Activated CD8-positive, alpha-beta memory T cell treated with anti-CD3 and anti-CD28 coated beads, Interleukin-2, amount 50 U/mL, for 48 hours (primary cell): Measurements from ENCODE around the gene ABTB1.

Experiments used
- DNase-seq: peaks from one replicate; pipeline ENCODE4 v3.0.0-alpha.2; 2020

Gene ABTB1

GRCh38 chr3:127672429-127673190, at the start of gene ABTB1:
Gene ABTB1, plus strand, starts transcription at chr3:127672952. Its CDS starts 74 bp downstream, at chr3:127673026.
- DNase-seq = peak; percentile 92

- DNase-seq = no peak
These were observed 48.7 kb upstream of the ABTB1 start for GRCh38 chr3:127624063-127624462.

DNA sequence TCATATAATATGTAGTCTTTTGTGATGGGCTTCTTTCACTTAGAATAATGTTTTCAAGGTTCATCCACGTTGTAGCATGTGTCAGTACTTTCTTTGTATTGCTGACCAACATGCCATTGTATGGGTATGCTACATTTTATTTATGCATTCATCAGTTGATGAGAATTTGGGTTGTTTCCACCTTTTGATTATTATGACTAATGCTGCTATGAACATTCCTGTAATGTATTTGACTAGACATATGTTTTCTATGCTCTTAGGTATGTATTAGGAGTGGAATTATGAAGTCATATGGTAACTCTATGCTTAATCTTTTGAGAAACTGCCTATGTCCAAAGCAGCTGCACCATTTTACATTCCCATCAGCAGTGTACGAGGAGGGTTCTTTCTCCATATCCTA, 46.9 kb upstream of the ABTB1 start:
- DNase-seq = no peak

- DNase-seq = no peak
These were observed 44.3 kb upstream of the ABTB1 start for GRCh38 chr3:127628426-127628787.

DNA sequence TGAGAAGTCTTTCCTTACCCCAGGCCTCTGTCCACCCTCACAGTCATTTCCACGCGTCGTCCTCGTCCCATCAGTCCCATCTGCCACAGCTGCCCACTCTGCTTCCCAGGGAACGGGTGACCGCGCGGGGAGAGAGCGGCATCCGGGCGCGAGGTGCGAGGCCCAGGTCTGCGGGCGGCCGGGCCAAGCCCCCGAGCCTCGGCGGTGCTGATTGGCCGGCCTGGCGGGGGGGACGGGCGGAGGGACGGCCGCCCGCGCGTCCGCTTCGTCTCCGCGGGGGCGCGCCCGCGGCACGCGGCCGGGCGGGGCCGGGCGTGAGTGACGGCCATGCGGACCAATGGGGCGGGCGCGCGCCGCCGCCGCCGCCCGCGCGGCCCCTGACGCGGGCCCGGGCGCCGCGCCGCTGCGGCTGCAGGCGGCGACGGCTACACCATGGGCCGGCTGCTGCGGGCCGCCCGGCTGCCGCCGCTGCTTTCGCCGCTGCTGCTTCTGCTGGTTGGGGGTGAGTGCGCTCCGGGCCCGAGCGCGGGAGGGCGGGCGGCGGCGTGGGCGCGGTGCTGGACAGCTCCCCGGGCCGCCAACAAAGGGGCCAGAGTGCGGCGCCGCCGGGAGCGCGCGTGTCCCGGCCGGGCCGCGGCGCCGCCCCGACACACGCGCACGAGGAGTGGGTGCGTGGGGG, 43.8 kb upstream of the ABTB1 start, which contains the start of gene PODXL2:
Gene PODXL2, plus strand, starts transcription at position 398 of the 679 bp plus-strand sequence. Its CDS starts 35 bp downstream, at position 433.
- no peak for DNase-seq

- DNase-seq = no peak
These were observed 43.0 kb upstream of the ABTB1 start for GRCh38 chr3:127629467-127630403.

DNA sequence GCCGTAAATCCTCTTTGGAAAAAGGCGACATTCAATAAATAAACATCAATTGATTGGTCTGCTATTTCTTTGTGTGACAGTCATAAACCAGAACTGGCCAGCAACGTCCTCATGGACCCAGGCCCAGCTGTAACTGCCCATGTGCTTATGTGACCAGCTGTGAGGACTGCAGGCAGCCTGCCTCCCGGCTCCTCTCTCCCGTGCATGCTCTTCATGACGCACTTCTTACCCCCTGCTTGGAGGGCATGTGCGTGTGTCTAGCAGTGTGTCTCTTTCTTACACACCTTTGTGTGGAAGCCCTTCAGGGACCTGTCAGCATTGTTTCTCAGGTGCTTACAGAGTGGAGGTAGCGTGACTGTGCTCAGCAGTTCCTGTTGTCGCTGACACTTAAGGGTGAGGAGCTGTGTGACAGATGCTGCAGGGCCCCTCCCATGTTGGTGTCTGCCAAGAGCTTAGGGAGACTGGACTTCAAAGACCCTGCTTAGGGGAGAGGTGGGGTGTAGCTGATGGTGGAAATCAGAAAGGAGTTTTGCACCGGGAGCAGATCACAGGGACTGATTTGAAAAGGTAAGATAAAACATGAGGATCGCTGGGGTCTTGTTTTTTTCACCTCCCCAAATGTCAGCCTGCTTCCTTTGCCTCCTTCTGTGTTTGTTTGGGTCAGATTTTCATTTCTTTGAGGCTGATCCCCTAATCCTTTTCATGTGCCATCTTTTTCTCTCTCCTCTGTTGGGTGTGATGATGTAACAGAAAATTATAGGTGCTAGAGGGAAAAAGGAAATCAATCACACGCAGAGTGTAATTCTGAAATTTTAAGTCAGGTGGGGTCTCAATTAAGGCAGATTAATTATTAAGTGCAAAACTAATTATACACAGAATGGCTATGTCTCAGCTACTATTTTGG, 41.7 kb upstream of the ABTB1 start:
- DNase-seq = no peak

DNA sequence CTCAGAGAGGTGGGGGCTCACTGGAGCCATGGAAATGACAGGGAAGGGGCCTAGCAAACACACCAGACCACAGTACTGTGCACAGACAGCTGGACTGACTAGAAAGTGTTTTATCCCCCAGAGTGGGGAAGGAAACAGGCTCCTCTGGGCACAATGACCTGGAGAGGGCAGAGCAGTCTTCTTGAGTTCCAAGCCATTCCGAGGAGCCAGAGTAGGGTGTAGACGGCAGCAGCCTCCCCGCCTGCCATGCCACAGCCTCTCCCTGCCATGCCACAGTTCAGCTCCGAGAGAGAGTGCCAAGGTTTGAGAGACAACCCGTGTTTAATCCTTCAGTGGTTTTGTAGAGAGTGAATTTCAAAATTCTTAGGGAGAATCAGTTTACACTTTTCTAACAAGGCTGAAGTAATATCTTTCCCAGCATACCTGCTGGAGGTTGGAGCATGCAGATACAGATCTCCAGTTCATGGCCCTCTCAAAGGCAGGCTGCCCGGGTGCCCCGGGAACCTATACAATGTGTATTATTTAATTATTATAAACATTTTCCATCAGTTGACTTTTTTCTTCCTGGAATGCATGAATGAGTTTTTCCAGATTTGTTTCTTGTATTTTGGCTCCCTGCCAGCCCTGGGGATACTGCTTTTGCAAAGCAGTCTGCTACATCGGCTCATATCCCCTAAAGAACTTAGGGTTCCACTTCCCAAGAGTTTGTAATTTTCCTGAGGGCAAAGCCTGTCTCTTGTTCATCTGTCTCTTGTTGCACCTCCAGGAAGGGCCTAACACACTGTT, 40.5 kb upstream of the ABTB1 start:
- no peak for DNase-seq

DNA sequence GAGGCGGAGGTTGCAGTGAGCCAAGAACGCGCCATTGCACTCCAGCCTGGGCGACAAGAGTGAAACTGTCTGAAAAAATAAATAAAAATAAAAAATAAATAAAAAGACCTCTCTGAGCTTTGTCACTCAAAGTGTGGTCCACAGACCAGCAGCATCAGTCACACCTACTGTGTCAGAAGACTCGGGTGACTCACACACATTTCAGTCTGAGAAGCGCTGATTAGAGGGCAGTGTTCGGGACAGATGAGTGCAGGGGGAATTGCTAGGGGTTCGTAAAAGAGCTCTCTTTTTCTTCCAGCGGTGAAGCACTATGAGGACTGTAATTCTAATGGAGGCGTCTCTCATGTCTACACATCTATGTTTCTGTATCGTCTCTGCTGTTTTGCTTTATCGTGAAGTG, 38.1 kb upstream of the ABTB1 start:
- DNase-seq = no peak

DNA sequence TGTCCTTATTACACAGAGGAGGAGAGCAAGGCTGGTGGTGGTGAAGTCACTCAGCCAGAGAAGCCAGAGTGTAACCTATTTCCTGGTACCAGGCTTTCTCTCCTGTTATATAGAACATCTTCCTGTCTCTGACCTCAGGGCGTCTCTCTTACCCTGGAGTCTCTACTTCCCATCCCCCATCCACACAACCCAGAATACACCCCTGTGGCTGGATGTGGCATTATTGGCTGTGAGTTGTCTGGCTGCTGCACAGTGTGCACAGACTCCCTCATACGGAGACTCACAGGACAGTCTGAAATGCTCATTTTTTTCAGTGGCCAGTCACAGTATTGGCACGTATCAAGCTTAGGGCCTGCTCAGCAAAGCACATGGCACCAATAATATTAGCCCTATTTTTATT, 35.2 kb upstream of the ABTB1 start:
- DNase-seq = no peak

- no peak for DNase-seq
These were observed 34.8 kb upstream of the ABTB1 start for GRCh38 chr3:127637971-127638370.

DNA sequence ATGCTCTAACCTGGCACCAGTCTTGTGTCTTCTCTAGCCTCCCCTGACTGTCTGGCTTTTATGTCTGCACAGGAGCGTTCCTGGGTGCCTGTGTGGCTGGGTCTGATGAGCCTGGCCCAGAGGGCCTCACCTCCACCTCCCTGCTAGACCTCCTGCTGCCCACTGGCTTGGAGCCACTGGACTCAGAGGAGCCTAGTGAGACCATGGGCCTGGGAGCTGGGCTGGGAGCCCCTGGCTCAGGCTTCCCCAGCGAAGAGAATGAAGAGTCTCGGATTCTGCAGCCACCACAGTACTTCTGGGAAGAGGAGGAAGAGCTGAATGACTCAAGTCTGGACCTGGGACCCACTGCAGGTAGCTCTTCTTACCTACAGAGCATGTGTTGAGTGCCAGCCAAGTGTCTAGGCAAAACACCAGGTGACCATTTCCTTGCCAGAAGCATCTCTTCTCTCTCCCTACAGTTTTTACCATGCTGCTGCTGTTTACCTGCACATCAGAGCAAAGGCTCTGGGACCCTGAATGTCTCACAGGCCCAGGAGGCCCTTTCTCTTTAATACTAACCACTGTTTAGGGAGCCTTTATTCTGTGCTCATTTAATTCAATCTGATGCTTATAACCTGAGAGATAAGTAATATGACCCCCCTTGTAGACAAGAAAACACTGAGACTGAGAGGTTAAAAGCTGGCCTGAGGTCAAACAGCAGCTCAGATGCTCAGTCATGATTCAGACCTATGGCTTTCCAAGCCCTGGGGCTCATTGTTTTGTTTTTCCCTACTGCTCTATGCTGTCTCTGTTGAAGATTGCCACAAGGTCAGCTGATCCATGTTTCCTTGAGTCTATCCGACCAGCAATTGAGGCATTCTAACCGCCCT, 33.3 kb upstream of the ABTB1 start:
- no peak for DNase-seq

- no peak for DNase-seq
These were observed 32.8 kb upstream of the ABTB1 start for GRCh38 chr3:127640042-127640355.

DNA sequence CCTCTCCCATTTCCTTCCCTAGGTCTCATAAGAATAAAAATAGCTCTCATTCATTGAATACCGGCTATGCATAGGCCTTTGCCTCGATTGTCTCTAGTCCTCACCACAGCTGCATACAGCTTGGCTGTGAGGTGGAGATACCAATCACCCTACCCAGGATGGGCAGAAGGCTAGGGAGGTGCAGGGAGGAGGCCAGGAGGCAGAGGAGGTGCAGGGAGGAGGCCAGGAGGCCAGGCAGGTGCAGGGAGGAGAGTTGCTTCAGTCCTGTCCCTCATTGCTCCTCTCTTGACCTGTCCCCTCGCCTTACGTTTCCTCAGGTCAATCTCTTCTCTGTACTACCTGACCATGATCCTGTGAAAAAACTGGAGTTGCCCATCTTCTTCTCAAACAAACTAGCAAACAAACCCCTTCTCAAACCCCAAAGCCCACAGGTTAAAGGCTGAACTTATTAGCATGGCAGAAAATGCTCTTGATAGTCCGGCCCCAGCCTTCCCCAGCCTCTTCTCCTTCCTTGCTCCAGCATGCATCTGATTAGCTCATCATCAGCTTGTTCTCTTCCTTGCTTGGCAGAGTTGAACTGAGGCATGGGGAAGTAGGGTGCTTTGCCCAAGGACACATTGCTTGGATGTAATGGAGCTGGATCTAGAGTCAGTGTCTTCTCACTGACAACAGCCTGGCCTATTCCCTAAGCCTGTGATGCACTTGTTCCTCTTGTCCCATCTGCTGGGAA, 27.9 kb upstream of the ABTB1 start:
- no peak for DNase-seq

GRCh38 chr3:127645371-127646015, 27.3 kb upstream of the ABTB1 start:
- no peak for DNase-seq

GRCh38 chr3:127646501-127647046, 26.2 kb upstream of the ABTB1 start:
- DNase-seq = no peak

DNA sequence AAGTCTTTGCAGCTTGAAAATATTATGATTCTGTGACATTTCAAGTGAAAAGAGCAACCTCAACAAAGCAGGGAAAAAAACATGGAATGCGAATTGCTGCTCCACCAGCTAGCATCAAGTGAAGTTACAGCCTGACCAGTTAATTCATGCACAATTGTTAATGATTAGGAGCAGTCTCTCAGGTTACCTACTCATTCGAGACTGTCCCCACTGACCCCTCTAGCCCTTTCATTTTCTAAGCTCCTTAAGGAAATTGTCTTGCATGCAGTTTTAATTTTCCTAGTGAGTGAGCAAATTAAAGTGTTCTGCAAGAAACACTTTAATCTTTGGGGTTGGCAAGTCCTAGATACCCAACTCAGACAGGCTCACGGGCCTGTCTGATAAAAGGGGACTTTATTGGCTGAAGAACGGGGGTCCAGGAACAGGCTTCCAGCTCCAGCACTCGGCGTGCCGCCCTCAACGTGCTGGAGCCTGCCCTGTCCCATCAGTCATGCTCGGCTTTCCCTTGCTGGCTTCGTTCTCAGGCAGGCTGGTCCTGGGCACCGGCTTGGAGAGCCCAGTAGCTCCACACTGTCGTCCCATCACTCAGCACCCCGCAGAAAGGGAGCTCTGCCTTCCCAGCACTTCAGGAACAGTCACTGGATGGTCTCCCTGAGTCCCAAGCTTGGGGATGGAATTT, 25.4 kb upstream of the ABTB1 start:
- no peak for DNase-seq

GRCh38 chr3:127647845-127648204, 24.9 kb upstream of the ABTB1 start:
- no peak for DNase-seq

- no peak for DNase-seq
These were observed 22.5 kb upstream of the ABTB1 start for GRCh38 chr3:127650236-127650635.
